Embryonic facial prominence (tissue), 1 donor: Measurements from ENCODE around the gene OTUB2.

ENCODE experiments used
- DNase-seq: peaks from one replicate; pipeline ENCODE4 v3.0.0-alpha.2; 2016; ENCODE audit errors: extremely low spot score

The OTUB2 gene

DNA sequence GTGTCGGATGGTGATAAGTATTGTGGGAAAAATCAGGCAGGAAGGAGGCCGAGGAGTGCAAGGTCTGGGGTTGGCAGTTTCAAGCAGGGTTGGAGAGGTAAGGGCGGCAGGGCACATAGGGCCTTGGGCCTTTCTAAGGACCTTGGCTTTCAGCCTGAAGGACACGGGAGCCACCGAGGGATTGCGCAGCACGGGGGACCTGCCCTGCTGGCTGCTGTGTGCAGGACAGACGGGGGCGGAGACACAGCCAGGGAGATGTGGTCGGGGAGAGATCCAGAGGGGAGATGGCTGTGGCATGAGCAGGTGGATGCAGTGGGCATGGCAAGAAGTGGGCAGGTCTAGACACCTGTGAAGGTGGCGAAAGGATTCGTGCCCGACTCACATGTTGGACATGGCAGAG lies 14.7 kb downstream of the OTUB2 start:
- DNase-seq, result no peak

DNA sequence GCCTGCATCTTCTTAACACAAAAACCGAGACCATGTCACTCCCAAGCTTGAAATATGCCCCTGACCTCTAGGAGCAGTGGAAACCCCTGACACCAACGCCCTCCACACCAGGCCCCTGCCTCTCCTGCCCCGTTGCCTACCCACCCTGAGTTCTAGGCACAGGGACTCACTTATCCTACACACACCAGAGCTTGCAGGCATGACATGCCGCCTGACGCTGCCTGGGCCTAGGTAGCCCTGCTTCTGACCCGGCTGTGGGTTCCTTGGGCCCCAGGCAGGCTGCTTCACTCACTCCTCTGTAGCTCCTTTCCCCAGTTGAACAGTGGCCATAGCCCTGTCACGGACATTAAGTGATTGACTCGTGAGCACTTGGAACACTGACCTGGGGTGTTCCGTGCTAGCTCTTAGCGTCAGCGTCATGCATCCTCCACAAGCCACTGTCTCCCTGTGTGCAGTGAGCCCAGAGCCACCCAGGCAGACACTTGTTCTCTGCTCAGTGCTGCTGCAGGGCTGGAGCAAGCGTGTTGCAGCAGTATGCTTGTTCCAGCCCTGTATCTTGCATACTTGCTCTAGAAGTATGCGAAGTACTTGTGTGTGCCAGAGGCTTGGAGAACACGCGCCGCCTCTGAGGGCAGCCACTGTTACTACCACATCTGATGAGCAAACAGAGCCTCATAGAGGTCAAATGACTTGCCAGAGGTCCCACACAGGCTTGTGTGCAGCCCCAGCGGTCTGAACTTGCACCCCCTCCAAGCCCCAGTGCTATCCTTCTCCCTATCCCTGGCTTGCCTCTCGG lies 15.6 kb downstream of the OTUB2 start:
- DNase-seq, result no peak

DNA sequence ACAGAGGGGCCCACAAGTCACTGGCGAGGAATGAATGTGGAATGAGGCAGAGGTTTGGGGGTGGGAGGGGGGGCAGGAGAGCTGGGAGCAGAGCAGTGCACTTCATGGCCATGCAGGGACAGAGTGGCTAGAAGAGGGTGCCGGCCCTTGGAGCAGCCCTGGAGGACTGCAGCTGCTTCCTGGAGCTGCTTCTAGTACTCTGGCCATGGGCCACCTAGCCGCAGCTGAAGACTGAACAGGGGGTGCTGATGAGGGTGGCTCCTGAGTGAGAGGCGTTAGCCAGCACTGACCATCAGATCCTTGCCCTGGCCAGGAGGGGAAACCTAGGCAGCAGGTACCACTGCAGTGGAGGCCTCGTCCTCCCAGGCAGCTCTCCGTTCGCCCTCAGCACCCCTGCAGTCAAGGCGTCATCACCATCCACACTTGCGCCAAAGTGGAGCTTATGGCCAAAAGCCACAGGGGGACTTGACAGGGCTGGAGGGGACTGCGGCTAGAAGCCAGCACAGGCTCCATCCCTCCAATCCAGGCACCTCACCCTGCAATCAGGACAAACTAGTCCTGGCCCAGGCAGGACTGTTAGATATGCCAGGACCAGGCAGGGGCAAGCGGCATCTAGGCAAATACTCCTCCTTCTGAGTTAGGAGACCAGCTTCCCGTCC lies 16.4 kb downstream of the OTUB2 start:
- DNase-seq, result no peak

DNA sequence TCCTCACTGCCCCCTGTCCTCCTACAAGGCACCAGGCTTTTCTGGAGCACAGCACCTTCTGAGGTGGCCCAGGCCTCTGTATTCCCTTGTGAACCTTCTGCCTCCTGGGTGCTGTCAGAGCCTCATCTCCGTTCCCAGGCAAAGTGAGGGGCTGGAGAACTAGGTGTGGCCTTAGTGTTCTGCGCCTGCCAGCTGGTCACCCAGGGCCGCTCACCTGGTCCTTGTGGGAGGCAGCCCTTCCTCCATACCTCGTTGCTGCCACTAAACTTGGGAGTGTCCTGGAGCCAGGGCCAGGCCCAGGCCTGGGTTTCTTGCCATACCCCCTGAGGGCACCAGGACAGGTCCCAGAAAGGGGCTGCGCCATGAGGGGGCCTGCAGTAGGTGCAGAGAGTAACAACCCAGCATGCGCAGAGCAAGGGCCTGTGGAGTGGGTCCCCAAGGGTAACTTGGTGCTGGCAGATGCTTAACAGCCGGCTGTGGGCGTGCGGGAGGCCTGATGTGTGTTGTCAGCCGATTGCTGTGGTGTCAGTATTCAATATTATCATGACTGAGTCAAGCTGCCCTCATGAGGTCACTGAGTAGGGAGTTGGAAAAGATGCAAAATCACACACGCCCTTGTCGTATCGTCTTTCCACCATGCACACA lies 17.1 kb downstream of the OTUB2 start:
- DNase-seq, result no peak

DNA sequence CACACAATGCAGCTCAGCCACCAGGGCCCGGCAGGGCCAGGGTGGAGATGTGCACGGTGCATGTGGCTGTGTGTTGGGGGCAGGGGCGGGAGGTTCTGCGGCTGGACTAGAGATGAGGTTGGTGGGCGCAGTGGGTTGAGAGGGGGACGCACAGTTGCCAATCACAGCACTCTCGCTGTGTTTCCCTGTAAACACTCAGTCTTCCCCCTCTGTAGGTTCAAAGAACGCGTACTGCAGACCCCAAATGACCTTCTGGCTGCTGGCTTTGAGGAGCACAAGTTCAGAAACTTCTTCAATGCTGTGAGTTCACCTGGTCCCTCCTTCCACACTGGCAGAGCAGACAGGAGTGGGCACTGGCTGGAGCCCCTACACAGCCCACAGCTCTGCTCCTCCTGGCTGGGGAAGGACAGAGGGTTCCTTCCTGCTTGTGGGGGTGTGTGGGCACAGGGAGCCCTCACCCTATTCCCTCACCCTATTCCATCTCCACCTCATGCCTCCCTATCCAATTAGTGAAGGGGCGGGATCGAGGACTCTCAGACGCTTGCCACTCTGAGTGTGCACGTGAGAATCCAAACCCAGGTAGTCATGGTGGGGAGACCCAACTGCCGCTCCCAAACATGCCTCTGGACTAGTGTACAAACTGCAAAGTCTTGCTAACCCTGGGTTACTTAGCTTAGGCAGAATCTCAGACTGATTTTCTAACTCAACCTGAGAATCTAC lies 17.8 kb downstream of the OTUB2 start:
- no peak for DNase-seq

DNA sequence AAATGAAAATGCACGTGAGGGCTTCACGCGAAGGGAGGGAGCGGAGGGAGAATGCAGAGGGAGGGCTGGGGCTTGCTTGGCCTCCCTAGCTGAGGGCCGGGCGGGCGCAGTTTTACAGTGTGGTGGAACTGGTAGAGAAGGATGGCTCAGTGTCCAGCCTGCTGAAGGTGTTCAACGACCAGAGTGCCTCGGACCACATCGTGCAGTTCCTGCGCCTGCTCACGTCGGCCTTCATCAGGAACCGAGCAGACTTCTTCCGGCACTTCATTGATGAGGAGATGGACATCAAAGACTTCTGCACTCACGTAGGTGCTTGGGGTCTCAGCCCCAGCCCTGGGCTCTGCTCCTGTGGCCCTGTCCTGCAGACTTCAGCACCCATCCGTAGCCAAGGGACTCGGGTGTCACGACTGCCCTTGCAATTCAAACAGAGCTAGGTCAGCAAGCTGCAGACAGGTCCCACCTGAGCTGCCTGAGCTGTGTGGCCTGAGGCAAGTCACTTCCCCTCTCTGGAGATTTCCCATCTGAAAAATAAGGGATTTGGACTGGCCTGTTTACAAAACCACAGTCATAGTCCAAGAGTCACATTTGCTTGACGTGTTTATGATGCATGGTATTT lies 18.4 kb downstream of the OTUB2 start:
- DNase-seq, result no peak

DNA sequence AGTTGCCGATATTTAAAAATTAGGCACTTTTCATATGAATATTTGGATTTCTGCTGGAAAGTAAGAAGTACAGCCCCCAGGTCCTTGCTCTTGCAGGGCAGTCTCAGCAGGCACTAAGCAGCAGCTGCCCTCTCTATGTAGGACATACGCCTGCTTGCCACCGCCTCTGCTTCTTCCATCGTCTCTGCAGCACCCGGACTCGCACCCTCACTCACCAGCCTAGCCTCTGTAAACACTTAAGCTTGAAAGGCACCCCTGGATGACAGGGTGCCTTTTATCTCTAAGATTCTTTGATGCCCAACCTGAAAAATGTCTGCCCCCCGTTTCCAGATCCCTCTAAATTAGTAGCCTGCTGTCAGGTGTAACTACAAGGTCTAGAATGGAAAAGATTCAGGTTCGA lies 19.0 kb downstream of the OTUB2 start:
- no peak for DNase-seq

DNA sequence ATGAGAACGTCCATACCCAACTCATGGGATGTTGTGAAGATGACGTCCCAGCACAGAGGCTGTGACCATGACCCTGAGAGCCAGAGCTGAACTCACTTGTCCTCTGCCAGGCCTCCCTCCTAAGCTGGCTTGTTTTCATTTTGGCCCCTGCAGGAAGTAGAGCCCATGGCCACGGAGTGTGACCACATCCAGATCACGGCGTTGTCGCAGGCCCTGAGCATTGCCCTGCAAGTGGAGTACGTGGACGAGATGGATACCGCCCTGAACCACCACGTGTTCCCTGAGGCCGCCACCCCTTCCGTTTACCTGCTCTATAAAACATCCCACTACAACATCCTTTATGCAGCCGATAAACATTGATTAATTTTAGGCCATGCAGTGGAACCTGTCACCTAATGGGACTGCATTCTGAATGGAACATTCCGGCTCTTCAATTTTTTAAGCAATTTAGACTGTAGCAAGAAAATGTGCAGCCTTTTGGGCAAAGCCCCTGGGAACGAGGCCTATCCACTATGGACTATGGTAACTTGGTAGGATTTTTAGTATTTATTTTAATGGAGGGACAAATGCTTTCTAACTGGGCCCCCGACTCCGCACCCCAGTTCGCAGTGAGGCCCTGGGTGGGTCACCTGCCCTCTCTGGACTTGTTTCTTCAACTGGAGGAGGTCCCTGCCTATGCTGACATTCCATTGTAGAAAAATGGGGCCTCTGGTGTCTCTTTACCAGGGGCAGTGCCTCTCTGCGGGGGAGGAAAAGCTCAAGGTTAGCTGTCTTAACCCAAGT lies 19.6 kb downstream of the OTUB2 start:
- DNase-seq, result no peak

DNA sequence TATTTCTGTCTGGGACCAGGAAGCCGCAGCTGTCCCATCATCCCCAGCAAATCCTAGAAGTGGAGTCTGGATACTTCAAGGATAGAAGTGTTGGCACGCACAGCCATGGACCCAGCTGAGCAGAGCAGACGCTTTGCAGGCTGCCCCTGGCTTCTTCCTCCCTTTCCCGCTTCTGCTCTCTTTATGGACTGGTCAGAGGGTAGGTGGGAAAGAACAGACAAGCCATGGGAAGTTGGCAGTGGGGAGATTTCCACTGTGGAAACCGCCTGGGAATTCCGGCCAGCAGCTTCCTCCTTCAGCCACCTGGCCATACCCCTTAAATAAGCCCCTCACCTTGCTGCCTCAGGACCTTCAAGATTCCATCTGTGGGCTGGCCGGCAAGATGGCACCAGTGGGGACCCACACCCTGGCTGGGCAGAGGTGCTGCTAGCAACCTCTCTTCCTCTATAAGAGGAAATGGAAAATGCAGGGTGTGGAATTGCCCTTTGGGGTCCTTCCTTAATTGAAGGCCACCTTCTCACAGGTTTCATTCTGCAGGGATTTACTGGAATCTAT lies 20.6 kb downstream of the OTUB2 start:
- DNase-seq, result no peak

DNA sequence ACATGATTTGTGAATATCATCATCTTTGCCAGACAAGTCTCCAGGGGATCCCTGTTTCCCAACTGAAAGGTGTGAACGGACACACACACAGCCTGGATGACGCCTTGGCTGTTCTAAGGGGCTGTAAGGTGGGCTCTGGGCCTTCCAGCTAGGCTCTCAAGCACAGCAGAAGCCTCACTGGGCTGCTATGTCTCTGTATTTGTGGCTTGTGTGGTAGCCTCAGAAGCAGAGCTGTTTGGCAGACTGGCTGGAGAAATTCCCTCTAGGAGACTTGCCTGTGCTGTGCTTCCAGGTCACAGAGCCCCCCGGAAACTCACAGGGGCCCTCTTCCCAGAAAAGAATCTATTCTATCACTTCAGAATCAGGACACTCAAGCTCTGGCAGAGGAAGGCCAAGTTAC lies 21.4 kb downstream of the OTUB2 start:
- DNase-seq, result no peak

DNA sequence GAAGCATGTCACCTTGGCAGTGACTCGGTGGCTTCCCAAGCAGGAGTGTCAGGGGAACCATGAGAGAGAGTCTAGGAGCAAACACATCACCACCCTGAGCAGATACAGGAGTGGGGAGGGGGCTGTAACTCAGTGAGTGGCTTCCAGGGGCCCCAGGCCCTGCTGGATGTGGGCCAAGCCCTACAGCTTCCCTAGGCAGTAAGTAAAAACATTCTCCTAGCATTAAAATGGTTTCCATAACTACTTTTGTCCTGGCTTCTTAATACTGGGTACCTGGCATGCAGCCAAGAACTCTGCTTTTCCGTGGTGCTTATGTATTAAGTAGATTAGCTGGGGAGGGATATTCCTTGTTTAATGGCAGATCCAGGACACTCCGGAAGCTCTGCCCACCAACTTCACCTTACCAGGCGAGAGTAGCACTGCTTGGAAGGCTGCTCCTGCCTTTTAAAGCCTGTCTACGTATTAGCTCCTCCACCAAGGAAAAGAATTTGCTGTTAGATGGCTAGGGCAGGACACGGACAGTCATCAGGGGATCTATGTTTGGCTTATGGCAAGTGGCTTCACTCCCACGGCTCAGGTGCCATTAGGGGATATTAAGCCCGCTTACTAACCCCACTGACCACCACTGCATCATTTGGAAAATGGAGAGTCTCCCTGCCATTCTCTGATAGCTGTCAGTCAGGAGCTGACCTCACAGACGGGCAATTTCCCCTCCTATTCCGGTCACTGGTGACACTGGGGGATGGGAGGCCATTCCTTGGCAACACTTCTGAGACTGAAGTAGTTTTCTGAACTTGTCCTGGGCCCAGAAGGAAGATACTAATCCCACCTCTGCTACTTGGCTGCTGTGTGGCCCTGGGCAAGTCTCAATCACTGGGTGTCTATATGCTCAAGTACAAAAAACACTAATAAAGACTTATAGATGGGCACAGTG lies 22.8 kb downstream of the OTUB2 start:
- DNase-seq, result peak; percentile 20

DNA sequence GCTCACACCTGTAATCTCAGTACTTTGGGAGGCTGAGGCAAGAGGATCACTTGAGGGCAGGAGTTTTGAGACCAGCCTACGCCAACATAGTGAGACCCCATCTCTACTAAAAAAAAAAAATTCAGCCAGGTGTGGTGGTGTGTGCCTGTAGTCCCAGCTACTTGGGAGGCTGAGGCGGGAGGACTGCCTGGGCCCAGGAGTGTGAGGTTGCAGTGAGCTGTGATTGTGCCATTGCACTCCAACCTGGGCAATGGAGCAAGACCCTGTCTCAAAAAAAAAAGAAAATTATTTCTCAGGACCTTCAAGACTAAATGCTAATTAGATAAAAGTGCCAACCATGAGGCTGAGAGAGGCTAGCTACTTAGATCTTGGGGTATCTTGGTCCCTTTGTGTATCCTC lies 23.5 kb downstream of the OTUB2 start:
- no peak for DNase-seq

DNA sequence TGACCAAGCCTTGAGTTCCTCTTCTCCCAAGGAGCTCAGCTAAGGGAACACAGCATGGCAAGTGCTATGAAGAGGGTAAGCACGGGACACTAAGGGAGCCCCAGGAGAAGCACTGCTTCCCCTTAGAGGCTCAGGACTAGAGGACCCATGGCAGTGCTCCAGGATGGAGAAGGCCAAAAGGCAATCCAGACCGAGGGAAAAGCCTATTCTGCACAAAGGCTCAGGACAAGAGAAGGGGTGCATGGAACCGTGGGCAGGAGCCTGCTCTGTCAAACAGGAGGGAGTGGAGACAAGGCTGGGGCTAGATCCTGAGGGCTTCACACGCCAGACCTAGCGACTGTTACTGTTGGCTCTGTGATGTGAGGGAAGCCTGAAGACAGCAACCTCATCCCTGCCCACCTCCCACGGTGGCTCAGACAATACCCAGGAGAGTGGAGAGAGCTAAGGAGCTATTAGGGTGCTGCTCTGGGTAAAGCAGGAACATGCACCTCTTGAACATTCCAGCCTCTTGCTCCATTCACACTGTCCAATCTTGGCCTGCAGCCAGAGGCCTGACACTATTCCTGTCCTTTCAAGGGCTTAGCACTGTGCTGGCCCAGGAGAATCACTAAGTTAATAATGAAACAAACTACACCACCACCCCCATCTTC lies 24.2 kb downstream of the OTUB2 start:
- no peak for DNase-seq

DNA sequence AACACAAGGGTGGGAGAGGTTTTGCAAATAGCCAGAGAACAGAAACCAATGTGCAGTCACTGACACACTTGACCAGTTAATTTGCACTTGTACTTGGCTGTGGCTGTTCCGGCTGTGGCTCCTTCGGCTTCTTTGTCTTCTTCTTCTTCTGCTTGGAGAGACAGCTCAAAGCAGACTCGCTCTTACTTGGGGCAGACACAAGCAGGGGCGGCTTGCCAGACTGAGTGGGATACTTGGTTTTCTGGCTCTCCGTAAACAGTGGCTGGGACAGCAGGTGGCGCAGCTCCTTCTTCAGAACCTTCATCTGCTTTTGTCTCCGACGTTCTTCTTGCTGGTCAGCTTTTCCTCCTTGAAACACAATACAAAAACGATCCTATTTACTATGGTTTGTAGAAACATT lies 25.0 kb downstream of the OTUB2 start:
- DNase-seq, result no peak

DNA sequence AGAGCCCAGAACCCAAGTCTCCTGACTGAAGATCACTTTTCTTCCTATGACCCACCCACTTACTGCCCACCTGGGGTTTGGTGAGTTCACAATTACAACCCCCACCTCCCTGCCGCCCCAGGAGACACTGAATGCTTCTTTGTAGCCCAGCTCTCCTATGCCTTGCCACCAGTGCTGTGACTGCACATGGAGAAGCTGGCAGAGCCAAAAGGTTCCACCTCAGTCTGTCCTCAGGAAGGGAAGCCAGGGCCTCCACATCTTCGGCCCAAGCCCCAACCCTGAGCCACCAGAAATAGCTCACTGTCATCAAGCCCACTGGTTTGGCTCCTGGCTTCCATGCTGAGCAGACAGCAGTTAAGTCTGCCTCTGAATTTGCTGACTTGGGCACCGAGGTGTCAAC lies 25.6 kb downstream of the OTUB2 start:
- DNase-seq, result no peak

DNA sequence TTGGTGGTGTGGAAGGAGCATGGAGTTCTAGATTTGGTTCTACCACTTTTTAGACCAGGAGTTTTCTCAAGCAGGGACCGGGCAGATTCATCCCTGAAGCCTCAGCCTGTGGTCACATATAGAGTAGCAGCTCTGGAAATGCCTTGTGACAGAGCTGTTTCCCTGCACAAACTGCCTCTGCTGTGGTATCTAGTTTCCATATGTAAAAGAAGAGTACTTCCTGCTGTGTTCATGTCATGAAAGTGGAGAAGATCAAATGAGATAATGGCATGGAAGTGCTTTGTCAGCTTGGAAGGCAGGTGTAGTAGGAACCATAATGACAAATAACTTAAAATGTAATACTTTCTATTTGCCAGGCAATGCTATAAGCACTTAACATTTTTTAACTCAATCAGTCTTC lies 26.1 kb downstream of the OTUB2 start:
- no peak for DNase-seq

DNA sequence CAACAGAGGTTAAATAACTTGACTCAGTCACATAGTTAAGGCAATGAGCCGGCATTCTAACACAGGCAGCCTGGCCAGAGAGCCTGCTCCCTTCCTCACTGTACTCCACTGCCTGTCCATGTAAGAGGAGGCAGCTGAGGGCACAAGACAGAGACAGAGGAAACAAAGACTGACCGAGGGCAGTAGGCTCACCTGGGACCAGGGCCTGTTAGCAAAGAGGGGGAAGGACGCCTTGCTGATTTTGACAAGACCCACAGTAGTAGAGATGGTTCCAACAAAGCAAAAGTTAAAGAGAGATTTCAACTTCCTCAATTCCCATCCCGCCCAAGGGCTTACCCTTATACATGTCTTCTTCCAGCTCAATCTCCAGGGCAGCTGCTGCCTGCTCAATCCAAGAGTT lies 26.5 kb downstream of the OTUB2 start:
- no peak for DNase-seq

DNA sequence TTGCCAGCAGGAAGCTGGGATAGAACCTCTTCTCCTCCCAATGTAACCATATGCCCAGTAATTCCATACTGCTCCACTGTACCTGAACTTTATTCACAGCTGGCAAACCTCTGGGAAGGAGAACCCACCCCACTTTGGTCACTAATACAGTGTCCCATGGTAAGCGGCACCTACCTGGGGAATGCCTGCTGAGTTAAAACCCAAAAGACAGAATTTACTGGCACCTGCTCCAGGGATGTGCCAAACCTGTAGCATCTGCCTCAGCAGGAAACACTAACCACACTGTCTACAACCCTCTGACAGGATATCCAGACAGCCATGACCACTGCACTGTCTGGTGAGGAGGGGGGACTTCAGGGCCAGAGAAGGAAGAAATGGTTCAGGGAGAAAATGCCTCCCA lies 28.3 kb downstream of the OTUB2 start:
- no peak for DNase-seq

DNA sequence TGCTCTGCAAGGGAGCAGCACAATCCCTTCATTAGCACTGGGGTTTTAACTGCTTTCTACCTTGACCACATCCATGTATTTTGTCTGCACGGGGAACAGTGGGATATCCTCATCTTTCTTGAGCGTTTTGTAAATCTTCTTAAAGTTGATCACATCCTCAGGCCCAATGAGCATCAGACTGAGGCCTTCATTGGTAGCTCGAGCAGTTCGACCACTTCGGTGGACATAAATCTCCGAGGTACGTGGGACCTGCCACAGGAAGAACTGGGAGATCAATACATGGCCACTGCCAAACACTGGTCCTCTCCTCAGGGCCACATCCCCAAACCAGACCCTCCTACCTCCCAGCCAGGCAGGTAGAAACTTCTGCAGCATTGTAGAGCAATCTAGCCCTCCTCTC lies 28.8 kb downstream of the OTUB2 start:
- no peak for DNase-seq
